ENCODE results near the gene CHST8.

CHST8 gene

DNA sequence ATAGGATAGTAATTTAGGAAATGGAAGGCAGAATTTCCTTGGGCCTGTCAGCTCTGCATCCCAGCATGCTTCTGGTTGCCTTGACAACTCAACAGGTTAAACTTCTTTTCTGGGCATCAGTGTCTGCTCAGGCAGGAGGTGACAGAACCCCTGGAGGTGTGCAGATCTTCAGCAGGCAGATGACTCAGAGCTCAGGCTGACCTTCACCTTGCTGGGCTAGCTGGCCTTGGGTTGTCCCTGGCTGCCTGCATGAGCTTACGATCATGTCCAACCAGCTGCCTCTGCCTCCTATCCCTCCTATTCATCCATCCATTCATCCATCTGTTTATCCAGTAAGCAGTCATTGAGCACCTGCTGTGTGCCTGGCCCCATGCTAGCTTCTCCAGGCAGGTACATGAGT, 93.7 kb downstream of the CHST8 start:
- TF ChIP-seq, protein P1, sequence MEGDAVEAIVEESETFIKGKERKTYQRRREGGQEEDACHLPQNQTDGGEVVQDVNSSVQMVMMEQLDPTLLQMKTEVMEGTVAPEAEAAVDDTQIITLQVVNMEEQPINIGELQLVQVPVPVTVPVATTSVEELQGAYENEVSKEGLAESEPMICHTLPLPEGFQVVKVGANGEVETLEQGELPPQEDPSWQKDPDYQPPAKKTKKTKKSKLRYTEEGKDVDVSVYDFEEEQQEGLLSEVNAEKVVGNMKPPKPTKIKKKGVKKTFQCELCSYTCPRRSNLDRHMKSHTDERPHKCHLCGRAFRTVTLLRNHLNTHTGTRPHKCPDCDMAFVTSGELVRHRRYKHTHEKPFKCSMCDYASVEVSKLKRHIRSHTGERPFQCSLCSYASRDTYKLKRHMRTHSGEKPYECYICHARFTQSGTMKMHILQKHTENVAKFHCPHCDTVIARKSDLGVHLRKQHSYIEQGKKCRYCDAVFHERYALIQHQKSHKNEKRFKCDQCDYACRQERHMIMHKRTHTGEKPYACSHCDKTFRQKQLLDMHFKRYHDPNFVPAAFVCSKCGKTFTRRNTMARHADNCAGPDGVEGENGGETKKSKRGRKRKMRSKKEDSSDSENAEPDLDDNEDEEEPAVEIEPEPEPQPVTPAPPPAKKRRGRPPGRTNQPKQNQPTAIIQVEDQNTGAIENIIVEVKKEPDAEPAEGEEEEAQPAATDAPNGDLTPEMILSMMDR (IDR thresholded peaks at IDR 0.05): no peak

DNA sequence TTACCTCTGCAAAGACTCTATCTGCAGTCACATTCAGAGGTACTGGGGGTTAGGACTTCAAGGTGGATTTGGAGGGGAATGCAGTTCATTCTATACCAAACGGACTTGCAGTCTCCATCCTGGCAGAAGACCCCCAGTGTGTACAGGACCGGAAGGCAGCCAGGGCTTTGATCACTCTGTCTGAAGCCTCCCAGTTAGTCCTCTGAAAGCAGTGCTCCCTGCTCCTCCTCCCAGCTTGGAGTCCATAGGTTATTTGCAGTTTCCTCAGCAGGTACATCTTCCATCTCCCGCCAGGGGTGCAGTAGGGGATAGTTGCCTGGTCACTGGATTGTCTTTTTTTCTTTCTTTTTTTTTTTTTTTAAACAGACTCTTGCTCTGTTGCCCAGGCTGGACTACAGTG, 96.1 kb downstream of the CHST8 start:
- DNase-seq (ENCODE audit: low spot score): no peak
- Histone ChIP-seq H3K27ac (no peak overlapping the region), H3K4me3 (no peak overlapping the region)
- TF ChIP-seq, protein P1 (IDR thresholded peaks at IDR 0.05): no peak

More for the DNA sequence above, 93.7 kb downstream of the CHST8 start:
- DNase-seq (ENCODE audit: low spot score): no peak
- no peak overlapping the region for H3K4me3 ChIP-seq
- H3K27ac ChIP-seq: no peak overlapping the region

DNA sequence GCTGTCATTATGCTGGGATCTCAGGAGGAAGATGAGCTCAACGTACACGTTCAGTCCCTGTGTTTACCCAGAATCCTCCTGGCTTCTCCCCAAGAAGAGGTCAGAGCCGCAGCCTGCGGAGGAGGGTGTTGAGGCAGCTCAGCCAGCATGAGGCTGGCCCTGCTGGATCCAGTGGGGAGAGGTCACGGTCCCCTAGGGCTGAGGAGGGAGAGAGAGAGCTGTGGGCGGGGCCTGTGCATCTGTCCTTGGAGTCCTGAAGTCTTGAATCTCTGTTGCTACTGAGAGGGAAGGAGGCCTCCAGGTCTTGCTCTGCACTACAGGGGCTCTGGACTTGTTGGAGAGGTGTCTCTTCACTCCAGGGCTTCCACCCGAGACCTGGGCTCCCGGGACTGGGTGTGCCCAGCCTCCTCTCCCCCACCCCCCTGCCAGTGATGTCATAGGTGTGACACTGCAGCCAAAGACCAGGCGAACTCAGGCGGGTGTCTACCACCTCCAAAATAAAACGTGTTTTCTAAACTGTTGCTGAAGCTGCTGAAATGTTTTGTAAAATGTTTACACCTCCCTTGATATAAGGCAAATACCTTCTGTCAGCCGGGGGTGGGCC, 97.0 kb downstream of the CHST8 start:
- DNase-seq (ENCODE audit: low spot score): no peak
- TF ChIP-seq, protein P1 (IDR thresholded peaks at IDR 0.05): no peak
- Histone ChIP-seq H3K27ac (no peak overlapping the region), H3K4me3 (no peak overlapping the region)

DNA sequence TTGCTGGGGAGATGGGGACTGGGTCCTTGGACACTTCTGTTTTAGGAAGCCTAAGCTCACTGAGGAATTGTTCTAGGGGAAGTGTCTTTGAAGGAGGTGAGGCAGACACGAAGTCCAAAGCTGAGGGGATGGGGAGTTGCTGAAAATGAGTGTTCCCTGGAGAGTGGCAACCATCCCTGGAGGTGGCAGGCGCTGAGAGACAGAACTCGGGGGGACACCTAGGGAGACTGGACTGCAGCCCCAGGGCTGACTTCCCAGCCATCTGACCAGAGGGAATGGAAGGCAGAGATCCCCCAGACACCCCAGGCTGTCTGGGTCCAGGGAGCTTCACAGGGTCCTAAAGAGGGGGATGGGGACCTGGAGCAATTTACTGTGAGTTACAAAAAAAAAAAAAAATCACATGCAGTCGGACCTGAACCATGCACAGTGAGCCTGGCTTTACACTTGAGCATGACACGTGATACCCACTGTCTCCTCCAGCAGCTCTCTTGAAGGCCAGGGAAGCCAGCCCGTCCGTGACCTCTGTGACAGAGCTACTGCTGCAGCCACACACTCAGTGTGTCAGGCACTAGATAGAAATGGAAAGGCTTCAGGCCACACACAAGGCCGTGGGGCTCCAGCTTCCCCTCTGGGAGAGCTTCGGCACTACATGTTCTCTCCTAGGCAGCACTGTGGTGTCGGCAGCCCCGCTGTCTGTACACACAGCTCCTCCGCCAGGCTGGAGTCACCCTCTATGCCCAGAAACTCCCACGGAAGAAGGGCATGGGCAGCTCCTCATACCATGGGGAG, 97.8 kb downstream of the CHST8 start:
- no peak for DNase-seq (ENCODE audit: low spot score)
- H3K4me3 ChIP-seq: no peak overlapping the region
- no peak overlapping the region for H3K27ac ChIP-seq
- TF ChIP-seq, protein P1 (IDR thresholded peaks at IDR 0.05): no peak

DNA sequence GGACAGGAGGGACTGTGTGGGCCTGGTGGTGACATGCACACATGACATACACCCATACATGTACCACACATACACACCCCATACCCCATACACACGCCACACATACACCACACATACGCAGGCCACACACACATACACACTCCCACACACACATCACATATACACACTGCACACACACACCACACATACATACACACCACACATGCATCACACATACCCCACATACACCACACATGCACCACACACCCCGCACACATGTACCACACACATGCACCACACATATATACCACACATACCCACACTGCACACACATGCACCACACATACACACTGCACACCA, 98.4 kb downstream of the CHST8 start:
- Histone ChIP-seq H3K4me3 (no peak overlapping the region), H3K27ac (no peak overlapping the region)
- DNase-seq (ENCODE audit: low spot score): no peak
- TF ChIP-seq, protein P1 (IDR thresholded peaks at IDR 0.05): no peak

DNA sequence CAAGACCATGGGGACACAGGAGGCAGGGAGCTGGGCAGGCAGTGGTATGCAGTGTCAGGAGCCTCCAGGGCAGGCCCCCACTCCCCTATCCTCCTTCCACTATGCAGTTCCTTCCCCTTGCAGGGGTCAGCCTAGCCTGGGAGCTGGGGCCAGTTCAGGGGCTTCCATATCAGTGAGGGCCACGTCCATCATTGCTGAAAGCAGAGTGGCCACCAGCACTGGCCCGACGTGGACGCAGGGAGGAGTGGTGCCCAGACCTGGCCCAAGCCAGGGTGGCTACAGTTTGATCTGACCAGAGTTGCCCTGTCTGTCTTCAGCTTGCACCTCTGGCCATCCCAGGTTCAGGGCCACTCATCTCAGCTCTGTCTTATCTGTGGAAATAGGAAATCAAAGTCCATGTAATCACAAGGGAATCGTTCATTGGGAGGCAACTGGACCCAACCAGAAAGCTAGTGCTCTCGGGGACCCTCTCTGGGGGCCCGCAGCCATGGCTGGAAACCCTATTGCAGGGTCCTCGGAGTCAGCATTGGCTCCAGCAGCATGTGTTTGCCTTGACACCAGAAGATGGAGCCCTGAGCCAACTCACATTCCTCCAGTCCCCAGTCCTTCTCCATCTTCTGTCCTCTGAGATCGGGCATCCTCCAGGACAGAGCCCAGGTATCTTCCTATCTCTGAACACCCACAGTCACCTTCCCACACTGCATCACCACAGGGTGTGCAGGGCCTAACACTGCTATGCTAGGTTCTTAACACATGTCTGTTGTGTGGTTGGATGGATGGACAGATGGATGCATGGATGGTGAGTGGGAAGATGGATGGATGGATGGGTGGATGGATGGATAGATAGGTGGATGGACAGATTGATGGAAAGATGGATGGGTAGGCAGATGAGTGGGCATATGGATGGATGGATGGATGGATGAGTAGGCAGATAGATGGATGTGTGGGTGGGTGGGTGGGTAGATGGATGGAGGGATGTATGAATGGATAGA, 99.2 kb downstream of the CHST8 start:
- TF ChIP-seq, protein P1 (IDR thresholded peaks at IDR 0.05): no peak
- DNase-seq (ENCODE audit: low spot score): no peak
- H3K4me3 ChIP-seq: no peak overlapping the region
- no peak overlapping the region for H3K27ac ChIP-seq

Measured in coronary artery (tissue), 2 donors.